ENCODE measurements around the gene ITGA11.

ITGA11 gene

DNA sequence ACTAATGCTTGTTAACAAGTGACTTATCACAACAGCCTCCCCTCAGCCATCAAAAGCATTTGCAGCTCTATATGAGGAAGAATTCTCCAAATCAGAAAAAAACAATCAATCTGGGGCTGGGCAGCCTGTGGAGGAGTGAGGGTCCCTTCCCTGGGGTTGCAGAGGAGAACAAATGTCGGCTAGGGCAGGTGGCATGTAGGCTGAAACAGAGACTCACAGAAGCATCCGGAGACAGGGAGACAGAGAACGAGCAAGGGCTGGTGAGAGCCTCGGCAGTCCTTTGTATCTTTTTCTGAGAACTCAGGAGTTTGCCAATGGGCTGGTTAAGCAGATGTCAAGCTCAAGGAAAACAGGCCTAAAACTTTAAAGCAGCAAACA lies 15.8 kb downstream of the ITGA11 start:
- peak in 6 of 42 donors; percentile 1 to 27 (median 6) for DNase-seq
- intact Hi-C loops (cut with DNase I), result no loop called here

DNA sequence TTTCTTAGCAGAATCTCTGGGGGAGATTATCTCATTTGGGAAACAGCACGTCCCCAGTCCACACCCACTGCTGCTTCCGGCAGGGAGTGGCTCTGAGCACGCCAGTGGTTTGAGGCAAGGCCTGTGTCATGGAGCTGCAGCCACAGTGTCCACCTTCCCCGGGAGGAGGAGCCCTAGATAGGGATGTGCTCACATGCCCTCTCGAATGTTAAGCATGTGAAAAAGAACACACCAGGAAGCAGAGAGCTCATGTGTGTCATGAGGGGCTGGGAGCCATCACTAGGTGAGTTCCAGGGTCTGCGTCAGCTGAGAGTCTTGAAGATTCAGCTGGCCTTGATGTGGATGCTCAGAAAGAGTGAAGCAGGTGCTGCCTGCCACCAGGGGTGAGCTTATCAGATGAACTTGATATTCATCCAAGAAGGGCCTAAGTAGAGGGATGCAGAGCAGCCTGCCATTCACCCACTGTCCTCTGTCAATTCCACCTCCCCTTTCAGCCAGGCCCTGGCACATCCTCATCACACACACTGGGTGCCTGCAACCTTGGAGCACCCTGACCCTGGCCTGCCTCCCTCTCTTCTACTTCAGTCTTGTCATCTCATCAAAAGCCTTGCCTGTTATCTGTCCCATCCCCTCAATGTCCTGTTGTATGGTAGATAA lies 16.3 kb downstream of the ITGA11 start:
- intact Hi-C loops (cut with DNase I), result no loop called here
- peak in 7 of 42 donors; percentile 3 to 27 (median 15) for DNase-seq

DNA sequence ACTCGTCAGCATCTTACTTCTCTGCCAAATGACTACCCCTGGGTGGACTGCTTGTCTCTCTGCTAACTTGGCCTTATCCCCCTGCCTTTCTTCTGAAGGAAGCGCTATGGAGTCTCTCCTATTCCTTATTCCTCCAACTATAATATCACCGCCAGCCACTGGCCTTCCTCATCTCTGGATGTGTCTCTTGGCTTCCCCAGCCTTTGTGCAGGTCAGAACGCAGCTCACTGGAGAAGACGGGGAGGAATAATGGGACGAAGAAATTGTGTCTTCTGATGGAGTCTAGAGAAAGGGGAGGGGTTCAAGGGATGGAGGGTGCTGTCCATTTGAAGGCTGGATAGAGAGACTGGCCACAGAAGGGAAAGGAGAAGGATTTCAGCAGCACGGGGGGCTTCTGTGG lies 16.9 kb downstream of the ITGA11 start:
- DNase-seq, result peak in 3 of 42 donors; percentile 2 to 7 (median 5)
- intact Hi-C loops (cut with DNase I), result no loop called here

DNA sequence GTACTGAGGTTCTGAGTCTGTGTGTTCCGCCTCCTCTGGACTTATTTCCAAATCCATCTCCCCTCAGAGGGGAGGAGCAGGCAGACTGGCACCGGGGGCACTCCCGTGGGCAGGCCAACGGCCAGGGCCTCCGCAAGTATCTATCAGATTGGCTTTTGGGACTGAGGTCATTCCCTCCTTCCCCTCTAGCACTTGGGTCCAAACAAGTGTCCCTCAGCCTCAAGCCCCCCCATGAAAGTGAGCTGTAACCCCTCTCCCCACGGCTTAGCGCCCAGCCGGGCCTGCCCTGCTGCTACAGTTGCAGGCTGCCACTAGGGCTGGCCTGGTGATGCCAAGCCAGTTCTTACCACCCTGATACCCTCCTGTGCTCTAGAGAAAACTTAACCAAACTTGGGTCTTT lies 17.4 kb downstream of the ITGA11 start:
- peak in 7 of 42 donors; percentile 2 to 38 (median 9) for DNase-seq
- intact Hi-C loops (cut with DNase I), result no loop called here

DNA sequence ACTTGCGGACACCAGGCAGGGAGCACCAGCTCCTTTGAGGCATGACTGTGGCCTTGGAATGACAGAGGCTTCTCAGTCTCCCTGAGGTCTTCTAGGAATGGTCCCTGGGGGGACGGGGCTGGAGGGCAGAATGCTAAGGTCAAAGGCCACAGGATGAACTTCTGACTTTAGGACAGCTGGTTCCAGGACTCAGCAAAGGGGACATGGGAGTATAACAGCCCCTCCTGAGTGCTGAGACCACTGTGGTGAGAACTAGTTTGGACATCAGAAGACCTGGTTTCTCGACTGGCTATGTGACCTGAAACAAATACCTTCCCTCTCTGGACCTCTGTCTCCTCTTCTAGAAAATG lies 17.8 kb downstream of the ITGA11 start:
- intact Hi-C loops (cut with DNase I), result no loop called here
- DNase-seq, result peak in 2 of 42 donors; percentile 2 to 22

DNA sequence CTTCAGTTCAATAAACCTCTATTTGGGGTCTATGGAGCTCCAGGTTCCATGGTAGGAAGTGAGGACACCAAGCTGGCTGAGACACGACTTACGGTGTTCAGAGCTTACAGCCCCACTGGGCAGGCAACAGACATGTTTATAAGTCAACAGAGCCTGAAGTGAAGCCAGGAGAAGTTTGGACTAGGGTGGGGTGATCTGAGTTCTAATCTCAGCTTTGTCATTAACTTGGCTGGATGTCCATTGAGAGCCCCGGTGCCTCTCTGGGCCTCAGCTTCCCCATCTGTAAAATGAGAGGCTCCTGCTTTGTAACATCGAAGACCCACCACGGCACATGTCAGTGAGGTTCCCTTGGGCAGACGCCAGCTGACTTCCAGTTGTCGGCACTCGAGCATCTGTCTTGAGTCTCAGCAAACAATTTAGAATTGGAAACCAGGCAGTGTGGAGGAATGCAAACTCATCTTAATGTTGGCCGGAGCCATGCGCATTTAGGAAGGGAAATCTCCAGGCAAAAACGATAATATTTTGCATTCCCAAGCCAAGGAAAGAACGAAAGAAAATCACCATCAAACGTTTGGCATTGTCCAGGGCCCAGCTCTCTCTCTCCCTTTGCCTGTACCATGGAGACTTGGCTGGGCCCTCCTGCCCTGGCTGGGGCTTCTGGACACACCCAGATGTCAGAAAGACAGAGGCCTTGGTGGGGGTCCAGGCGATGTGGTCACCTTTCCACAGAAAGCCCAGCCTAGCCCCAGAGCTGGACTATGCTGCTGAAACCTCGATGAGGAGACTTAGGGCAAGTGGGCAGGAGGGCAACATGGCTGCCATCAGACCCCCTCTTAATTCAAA lies 18.4 kb downstream of the ITGA11 start:
- DNase-seq, result peak in 8 of 42 donors; percentile 6 to 39 (median 17)
- intact Hi-C loops (cut with DNase I), result no loop called here

DNA sequence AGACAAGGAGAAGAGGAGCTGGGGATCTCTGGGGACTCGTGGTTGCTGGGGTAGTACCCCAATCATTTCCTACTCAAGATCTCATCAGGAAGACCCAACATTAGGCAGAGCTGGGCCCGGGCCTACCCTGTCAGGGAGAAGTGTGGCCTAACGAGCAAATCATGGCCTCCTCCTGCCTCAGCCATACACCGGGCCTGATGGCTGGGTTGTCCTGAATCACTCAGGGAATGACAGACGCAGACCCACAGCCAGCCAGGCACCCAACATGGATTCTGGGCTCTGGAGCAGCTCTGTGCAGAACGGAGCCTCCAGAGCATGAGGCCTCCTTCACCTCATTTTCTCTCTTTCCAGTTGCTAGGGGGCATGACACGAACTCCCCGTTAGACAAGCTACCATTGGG lies 19.7 kb downstream of the ITGA11 start:
- intact Hi-C loops (cut with DNase I), result no loop called here
- DNase-seq, result peak in 7 of 42 donors; percentile 3 to 34 (median 13)

DNA sequence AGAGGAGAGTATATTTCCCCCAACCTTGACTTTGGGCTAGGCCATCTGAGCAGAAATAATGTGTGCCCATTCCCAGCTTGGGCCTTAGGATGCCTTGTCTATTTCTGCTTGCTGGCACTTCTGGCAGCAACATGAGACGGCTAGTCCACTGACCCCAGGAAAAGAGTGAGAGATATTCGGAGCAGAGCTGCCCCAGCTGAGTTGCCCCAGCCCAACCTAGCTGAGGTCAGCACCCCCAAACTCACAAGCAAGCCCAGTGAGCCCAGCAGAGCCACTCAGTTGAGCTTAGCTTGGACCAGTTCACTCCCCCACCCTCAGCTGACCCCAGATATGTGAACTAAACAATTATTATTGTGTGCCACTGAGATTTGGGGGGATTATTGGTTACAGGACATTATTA lies 20.2 kb downstream of the ITGA11 start:
- intact Hi-C loops (cut with DNase I), result no loop called here
- DNase-seq, result peak in 6 of 42 donors; percentile 2 to 22 (median 11)

DNA sequence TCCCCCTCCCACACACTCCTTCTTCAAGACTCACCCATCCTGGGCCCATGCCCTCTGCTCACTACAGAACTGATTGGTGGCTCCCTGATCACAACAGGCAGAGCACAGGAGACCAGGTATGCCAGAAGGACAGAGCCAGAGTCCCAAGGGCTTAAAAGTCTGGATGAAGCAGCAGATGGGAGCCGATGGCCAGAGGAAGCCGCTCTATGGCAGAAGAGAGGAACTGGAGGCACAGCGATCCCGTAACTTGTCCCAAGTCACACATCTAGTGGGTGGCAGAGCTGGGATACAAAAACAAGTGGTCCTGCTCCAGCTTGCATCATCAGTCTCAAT lies 20.7 kb downstream of the ITGA11 start:
- DNase-seq, result peak in 6 of 42 donors; percentile 1 to 19 (median 14)
- intact Hi-C loops (cut with DNase I), result no loop called here

DNA sequence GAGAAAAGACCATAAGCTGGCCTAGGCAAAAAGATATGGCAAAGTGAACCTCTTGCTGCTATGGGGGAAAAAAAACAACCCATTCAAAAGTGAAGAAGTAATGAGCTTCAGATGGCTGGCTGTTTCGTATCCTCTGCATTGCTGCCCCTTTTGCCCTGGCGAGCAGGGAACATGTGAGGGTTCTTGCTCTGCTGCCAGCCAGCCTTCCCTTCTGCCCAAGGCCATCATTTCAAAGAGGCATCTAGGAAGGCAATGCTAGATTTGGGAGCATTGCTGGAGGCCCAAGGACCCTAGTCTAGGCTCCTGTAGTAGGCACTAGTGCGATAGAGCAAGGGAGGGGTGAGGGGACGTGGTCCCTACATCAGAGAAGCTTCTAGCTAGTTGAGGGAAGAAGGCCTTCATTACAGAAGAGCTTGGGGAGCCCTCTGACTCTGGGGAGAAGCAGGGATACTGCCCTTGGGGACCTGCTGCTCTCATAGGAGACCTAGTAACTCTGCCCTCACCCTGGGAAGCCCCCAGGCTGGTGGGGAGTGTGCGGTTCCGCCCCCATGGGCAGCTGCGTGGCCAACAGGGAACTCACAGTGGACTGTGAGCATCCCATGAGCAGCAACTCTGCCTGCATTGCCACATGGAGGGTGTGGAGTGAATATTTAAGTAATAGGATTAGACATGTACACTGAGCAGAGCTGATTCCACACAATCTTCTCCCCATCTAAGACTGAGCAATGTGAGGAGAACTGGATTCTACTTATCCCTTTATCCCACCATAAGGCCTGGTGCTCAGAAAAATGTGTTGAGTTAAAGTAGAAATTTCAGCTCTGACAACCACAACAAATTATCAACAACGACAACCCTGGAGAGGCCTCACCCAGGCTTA lies 21.3 kb downstream of the ITGA11 start:
- intact Hi-C loops (cut with DNase I), result no loop called here
- DNase-seq, result peak in 7 of 42 donors; percentile 4 to 25 (median 9)

DNA sequence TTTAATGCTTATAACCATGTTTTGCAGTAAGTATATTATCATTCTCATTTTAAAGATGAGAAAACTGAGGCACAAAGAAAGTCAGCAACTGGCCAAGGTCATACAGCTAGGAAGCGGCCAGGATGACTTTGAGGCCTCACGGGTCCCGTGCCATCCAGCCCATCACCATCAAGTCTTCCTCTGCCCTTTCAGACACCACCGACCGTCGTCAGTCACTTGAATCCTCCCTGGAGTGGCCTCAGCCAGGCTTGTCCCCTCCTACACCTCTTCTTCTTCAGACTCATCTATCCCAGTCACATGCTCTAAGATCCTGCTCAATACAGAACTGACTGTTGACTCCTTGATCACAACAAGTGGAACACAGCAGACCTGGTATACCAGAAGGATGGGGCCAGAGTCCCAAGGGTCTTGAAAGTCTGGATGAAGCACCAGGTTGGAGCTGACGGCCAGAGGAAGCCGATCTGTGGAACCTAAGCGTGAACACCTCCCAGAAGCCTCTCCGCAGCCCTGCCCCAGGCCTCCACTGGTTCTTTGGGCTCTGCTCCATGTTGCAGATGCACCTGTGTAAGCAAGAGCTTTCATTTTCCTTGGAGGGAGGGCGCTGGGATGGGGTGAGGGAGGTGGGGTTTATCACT lies 22.1 kb downstream of the ITGA11 start:
- peak in 10 of 42 donors; percentile 5 to 35 (median 12) for DNase-seq
- intact Hi-C loops (cut with DNase I), result no loop called here

DNA sequence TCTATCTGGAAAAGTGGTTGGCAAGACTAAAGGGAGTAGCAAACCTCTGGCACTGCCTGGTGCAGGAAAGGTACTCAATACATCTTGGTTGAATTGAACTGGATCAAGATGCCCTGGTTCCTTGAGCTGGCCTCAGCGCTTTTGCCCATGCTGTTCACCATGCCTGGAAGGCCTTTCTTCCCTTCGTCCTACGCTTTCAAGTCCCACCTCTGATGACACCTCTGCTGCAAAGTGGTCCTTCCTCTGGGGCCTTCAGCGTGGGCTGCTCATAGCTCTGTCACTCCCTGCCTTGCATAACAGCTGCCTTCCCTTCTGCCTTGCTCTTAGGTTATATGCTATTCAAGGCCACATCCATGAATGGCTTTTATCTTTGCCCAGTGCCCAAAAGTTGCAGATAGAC lies 23.0 kb downstream of the ITGA11 start:
- intact Hi-C loops (cut with DNase I), result no loop called here
- peak in 8 of 42 donors; percentile 1 to 26 (median 8) for DNase-seq

DNA sequence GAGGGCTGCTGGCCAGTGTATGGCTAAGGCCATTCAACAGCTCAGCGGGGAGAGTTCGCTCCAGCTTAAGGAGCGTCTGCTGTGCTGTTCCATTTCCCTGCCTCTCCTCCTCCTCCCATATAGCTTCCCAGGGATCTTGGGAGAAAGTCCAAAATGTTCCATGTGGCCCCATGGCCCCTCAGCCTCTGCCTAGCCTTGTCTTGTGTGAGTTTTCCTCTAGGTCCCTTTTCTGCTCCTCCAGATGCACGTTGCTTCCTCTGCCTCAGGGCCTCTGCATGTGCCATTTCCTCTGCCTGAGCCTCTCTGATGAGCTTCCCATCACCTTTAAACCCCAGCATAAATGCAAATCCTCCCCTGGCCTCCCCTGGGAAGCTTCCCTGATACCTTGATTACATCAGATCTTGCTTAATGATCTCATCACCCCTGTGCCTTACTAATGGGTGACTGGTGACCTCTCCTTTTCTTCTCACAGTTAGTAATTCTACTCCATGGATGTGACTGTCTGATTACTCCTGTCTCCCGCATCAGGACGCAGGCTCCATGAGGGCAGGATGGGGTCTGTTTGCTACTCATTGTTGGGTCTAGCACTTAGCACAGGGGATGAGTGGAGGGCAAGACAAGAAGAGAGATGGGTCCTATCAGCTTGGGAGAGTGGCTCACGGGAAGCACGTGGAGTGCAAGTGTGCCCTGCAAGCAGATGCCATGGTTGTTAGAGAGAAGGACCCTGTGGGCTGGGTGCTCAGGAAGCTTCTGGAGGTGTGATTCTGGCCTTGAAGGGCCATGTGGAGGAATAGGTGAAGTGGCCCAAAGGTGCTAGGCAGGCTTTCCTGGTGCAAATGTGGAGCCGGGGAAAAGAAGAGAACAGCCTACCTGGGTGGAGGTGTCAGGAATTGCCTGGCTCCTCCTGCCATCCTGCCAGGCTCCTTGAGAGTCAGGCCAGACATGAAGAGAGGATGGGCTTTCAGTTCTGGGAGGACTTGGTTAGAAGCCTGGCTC lies 23.8 kb downstream of the ITGA11 start:
- intact Hi-C loops (cut with DNase I), result no loop called here
- peak in 12 of 42 donors; percentile 2 to 34 (median 10) for DNase-seq

DNA sequence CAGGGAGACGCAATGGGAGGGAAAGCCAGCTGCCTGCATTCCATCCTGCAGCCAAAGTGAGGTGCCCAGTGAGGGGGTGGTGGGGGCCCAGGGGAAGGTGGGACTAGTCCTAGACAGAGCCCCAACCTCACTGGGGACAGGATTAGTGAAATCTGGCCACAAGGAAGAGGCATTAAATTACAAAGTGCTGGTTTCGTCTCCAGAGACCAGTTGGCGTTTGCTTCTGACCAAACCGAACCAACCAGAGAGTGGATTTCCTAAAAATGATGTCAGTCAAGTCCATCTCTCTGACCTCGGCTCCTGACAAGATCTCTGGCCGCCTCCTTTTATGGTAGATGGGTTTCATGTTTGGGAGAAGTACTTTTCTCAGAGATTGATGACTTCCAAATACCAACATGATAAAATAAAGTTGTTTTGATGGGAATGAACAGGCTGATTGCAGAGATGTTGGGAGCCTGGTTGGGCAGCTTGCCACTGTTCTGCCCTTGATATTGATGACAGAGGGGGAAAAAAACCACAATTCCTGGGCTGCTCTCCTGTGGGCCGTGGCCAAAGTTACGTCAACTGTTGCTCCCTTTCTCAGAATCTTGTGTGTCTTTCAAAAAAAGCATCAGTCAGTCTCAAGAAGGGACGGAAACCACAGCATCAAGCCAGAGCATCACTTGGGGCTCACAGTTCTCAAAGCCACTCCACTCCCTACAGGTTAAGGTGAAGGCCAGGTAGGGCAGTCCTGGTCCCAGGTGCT lies 24.6 kb downstream of the ITGA11 start:
- peak in 8 of 42 donors; percentile 2 to 25 (median 11) for DNase-seq

DNA sequence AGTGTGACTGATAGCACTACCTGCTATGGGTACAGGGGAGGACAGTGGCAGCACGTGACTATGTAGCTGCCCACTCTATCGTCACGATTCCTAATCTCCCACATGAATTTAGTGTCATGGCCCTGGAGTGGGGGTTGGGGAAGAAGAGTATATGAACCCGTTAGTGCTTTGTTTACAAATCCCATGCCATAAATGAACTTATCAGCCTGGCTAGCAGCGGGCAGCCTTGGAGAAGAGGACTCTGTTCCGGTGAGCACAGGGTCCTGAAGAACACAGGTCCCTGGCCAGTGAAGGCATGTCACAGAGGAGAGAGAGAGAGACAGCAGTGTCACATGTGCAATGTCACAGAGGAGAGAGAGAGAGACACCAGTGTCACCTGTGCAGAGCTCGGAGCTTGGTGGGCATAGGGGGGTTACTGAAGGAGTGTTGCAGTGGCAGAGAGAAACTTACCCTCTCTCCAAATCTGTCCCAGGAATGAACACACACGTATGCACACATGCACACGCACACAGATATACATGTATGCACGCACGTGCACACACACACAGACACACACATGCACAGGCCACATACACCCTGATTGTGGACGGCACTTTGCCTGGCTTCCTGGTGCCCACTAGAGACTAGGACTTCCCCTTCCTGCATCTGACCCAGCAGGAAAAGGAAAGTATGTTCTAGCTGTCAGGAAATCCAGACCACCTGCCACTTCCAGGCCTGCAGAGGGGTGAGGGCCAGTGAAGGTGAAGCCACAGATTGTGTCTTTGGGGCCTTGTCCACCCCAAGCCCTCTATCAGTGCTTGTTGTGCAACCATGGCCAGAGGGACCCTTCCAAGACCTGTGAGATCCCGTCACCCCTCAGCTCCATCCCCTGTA lies 26.3 kb downstream of the ITGA11 start:
- peak in 10 of 42 donors; percentile 3 to 32 (median 12) for DNase-seq
- intact Hi-C loops (cut with DNase I), result no loop called here

More for the DNA sequence above, 24.6 kb downstream of the ITGA11 start:
- intact Hi-C loops (cut with DNase I), result no loop called here
